ENCODE measurements around the gene TRIM62. TPM values are rescaled to one million over a fixed set of nuclear protein-coding genes. Genes with fewer than 3 reads are reported as not detected.

TRIM62 gene
- total and polyA plus RNA-seq, 4 donors, result 0.60 to 1.3 (median 1.1) TPM

- TF ChIP-seq ZBTB33 (IDR thresholded peaks at IDR 0.05) (no peak), HNF4A (conservative IDR thresholded peaks at IDR 0.05) (no peak), MAX (IDR thresholded peaks at IDR 0.05) (no peak)
Measured at GRCh38 chr1:33119050-33119449, 62.8 kb downstream of the TRIM62 start (continued).

DNA sequence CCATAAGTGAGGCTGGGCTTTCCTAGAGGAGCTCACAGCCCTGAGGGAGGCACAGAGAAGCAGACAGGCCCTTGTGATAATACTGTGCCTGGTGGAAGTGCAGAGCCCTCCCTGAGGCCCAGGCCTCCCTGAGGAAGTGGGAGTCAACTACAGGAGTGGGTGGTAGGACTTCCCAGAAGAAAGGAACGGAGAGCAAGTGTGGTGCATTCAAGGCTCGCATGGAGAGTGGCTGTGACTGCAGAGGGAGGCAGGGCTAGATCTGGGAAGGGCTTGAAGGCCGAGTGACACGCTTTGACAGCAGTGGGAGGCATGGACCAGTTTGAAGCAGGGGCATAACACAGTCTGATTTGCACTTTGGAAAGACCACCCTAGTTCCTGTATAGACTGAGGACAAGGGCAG is 63.6 kb downstream of the TRIM62 start:
- TF ChIP-seq YY1 (IDR thresholded peaks at IDR 0.05) (no peak), HNF4A (conservative IDR thresholded peaks at IDR 0.05) (no peak), EGR1 (IDR thresholded peaks at IDR 0.05; ENCODE audit: low read depth in 2 of 2) (no peak), TAF1 (conservative IDR thresholded peaks at IDR 0.05) (no peak), RXRA (IDR thresholded peaks at IDR 0.05) (no peak), ATF3 (IDR thresholded peaks at IDR 0.05) (no peak), SP1 (IDR thresholded peaks at IDR 0.05) (no peak), JUND (IDR thresholded peaks at IDR 0.05) (no peak), MAX (IDR thresholded peaks at IDR 0.05) (no peak), HNF4G (IDR thresholded peaks at IDR 0.05) (no peak), RAD21 (IDR thresholded peaks at IDR 0.05) (no peak), ZBTB33 (IDR thresholded peaks at IDR 0.05) (no peak), CTCF (IDR thresholded peaks at IDR 0.05; ENCODE audit: low read depth, low read length, missing input control) (no peak), FOXA1 (IDR thresholded peaks at IDR 0.05) (no peak), GABPA (IDR thresholded peaks at IDR 0.05 in 1 of 2, conservative IDR thresholded peaks at IDR 0.05 in 1 of 2) (no peak), NR2F2 (IDR thresholded peaks at IDR 0.05) (no peak)
- TF ChIP-seq, protein P1, sequence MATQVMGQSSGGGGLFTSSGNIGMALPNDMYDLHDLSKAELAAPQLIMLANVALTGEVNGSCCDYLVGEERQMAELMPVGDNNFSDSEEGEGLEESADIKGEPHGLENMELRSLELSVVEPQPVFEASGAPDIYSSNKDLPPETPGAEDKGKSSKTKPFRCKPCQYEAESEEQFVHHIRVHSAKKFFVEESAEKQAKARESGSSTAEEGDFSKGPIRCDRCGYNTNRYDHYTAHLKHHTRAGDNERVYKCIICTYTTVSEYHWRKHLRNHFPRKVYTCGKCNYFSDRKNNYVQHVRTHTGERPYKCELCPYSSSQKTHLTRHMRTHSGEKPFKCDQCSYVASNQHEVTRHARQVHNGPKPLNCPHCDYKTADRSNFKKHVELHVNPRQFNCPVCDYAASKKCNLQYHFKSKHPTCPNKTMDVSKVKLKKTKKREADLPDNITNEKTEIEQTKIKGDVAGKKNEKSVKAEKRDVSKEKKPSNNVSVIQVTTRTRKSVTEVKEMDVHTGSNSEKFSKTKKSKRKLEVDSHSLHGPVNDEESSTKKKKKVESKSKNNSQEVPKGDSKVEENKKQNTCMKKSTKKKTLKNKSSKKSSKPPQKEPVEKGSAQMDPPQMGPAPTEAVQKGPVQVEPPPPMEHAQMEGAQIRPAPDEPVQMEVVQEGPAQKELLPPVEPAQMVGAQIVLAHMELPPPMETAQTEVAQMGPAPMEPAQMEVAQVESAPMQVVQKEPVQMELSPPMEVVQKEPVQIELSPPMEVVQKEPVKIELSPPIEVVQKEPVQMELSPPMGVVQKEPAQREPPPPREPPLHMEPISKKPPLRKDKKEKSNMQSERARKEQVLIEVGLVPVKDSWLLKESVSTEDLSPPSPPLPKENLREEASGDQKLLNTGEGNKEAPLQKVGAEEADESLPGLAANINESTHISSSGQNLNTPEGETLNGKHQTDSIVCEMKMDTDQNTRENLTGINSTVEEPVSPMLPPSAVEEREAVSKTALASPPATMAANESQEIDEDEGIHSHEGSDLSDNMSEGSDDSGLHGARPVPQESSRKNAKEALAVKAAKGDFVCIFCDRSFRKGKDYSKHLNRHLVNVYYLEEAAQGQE (IDR thresholded peaks at IDR 0.05), result no peak
- H3K9ac ChIP-seq (ENCODE audit: low read depth in 1 of 2, low read length in 2 of 2), result no peak overlapping the region
- 84% methylated on average over 4 of the region's 4 CpGs for WGBS
- no peaks in the 10 kb centered on the region for H3K36me3 ChIP-seq (ENCODE audit: control insufficient read depth in 4 of 4, insufficient read depth in 3 of 4, low read depth in 1 of 4, low read length in 3 of 4)
- no peaks in the 10 kb centered on the region for H3K27me3 ChIP-seq (ENCODE audit: control insufficient read depth in 4 of 4, insufficient read depth in 4 of 4, low read length in 3 of 4)
- H3K4me1 ChIP-seq (ENCODE audit: control insufficient read depth in 4 of 4, insufficient read depth in 4 of 4, low read length in 3 of 4), result no peaks in the 10 kb centered on the region
- no peak overlapping the region for H3K4me3 ChIP-seq (ENCODE audit: low read depth in 1 of 3, low read length in 3 of 3)
- no peak overlapping the region for H3K27ac ChIP-seq (ENCODE audit: low read depth in 1 of 2, low read length in 2 of 2)
- DNase-seq (ENCODE audit: low spot score), result peak; percentile 14
- H3K9me3 ChIP-seq (ENCODE audit: control insufficient read depth in 4 of 4, low read length in 3 of 4), result no peaks in the 10 kb centered on the region
